ENCODE data around the gene FLOT2.
"Not testable (repeated sequence)": the region's sequence is repeated elsewhere in the genome, so short reads cannot be mapped to it uniquely, and the experiment has no call there.

The FLOT2 gene

GRCh38 chr17:28916302-28916934, 18.9 kb upstream of the FLOT2 start:
- peak in 1 of 3 experiments; percentile 26 for DNase-seq (ENCODE audit: low read depth in 3 of 3)

- no peak for DNase-seq (ENCODE audit: low read depth in 3 of 3)
Observed at GRCh38 chr17:28912938-28913333, 15.4 kb upstream of the FLOT2 start.

GRCh38 chr17:28912281-28912937, 14.9 kb upstream of the FLOT2 start:
- DNase-seq (ENCODE audit: low read depth in 3 of 3) = no peak

GRCh38 chr17:28911411-28912045, 14.0 kb upstream of the FLOT2 start:
- no peak for DNase-seq (ENCODE audit: low read depth in 3 of 3)

GRCh38 chr17:28910534-28910933, 13.0 kb upstream of the FLOT2 start:
- DNase-seq (ENCODE audit: low read depth in 3 of 3) = no peak

- DNase-seq (ENCODE audit: low read depth in 3 of 3) = no peak
Observed at GRCh38 chr17:28908640-28909167, 11.2 kb upstream of the FLOT2 start.

- DNase-seq (ENCODE audit: low read depth in 3 of 3) = no peak
Observed at GRCh38 chr17:28907709-28908475, 10.4 kb upstream of the FLOT2 start.

GRCh38 chr17:28906706-28907438, 9.3 kb upstream of the FLOT2 start:
- DNase-seq (ENCODE audit: low read depth in 3 of 3) = no peak

- no peak for DNase-seq (ENCODE audit: low read depth in 3 of 3)
Observed at GRCh38 chr17:28906276-28906675, 8.7 kb upstream of the FLOT2 start.

- no peak for DNase-seq (ENCODE audit: low read depth in 3 of 3)
Observed at GRCh38 chr17:28904800-28905199, 7.3 kb upstream of the FLOT2 start.

GRCh38 chr17:28903546-28903841, 6.0 kb upstream of the FLOT2 start:
- DNase-seq (ENCODE audit: low read depth in 3 of 3) = not testable (repeated sequence)

GRCh38 chr17:28902819-28903545, 5.4 kb upstream of the FLOT2 start, which contains the start of gene DHRS13:
TSS of gene DHRS13 (minus strand) at chr17:28903079. CDS start at chr17:28902944, 135 bp downstream.
- DNase-seq (ENCODE audit: low read depth in 3 of 3) = peak; percentile 84 to 92 (median 85)

- DNase-seq (ENCODE audit: low read depth in 3 of 3) = peak in 1 of 3 experiments; percentile 57
Observed at GRCh38 chr17:28901866-28902818, 4.6 kb upstream of the FLOT2 start.

- no peak for DNase-seq (ENCODE audit: low read depth in 3 of 3)
Observed at GRCh38 chr17:28900986-28901726, 3.6 kb upstream of the FLOT2 start.

- DNase-seq (ENCODE audit: low read depth in 3 of 3) = no peak
Observed at GRCh38 chr17:28899212-28899815, 1.8 kb upstream of the FLOT2 start.

- DNase-seq (ENCODE audit: low read depth in 3 of 3) = no peak
Observed at GRCh38 chr17:28898527-28898955, 1.0 kb upstream of the FLOT2 start.

GRCh38 chr17:28897769-28898526, 415 bp upstream of the FLOT2 start:
- peak in 1 of 3 experiments; percentile 4 for DNase-seq (ENCODE audit: low read depth in 3 of 3)

- DNase-seq (ENCODE audit: low read depth in 3 of 3) = no peak
Observed at GRCh38 chr17:28896491-28896883, 1.0 kb downstream of the FLOT2 start.
